Prostate gland (tissue), 2 donors: Measurements from ENCODE around the gene TIMMDC1. TPM values are rescaled to one million over a fixed set of nuclear protein-coding genes. Genes with fewer than 3 reads are reported as not detected.
"Not testable (repeated sequence)": the region's sequence is repeated elsewhere in the genome, so short reads cannot be mapped to it uniquely, and the experiment has no call there.

ENCODE experiments used
- DNase-seq: peaks from one replicate; pipeline ENCODE4 v3.0.0-alpha.2; 2019; ENCODE audit warnings: low spot score
- H3K27ac ChIP-seq, 2 donors: fragments of 200-600 bp; sonication (generic); 2 replicates each; pipeline ENCODE4 v1.5.1; 2017 to 2019
- H3K27me3 ChIP-seq: fragments of 200-600 bp; sonication (generic); replicated peaks from 2 replicates; pipeline ENCODE4 v1.5.1; 2019; ENCODE audit not compliant: insufficient read depth
- H3K36me3 ChIP-seq, 2 donors: fragments of 200-600 bp; sonication (generic); 1 replicate in 1 of 2; 2 replicates in 1 of 2; pipeline versions ENCODE4 v1.5.1 to v1.8.1; 2017 to 2019
- H3K4me1 ChIP-seq: fragments of 200-600 bp; sonication (generic); replicated peaks from 2 replicates; pipeline ENCODE4 v1.5.1; 2019
- H3K4me3 ChIP-seq, 2 donors: fragments of 200-600 bp; sonication (generic); 2 replicates each; pipeline ENCODE4 v1.5.1; 2017 to 2019
- H3K9me3 ChIP-seq: fragments of 200-600 bp; sonication (generic); 2 replicates; pipeline ENCODE4 v1.5.1; 2017
- CTCF ChIP-seq, 4 experiments: fragments of 200-600 bp in 2 of 4; fragments of 450-650 bp in 2 of 4; sonication (generic) in 2 of 4; IDR thresholded peaks; 1 replicate in 3 of 4; 2 replicates in 1 of 4; pipeline ENCODE4 v1.5.1; 2016 to 2019; ENCODE audit warnings: antibody characterized with exemption in 4 of 4, mild to moderate bottlenecking in 2 of 4, moderate library complexity in 2 of 4
- POLR2A ChIP-seq: fragments of 450-650 bp; IDR thresholded peaks from one replicate; pipeline ENCODE4 v1.6.1; 2016; ENCODE audit warnings: antibody characterized with exemption, mild to moderate bottlenecking
- POLR2AphosphoS5 ChIP-seq: sonication (generic); formaldehyde crosslinking; IDR thresholded peaks from one replicate; pipeline ENCODE4 v1.6.1; 2017; ENCODE audit warnings: antibody characterized with exemption
- WGBS: methylation state at CpG from one replicate; pipeline ENCODE4 v1.1.5; 2018; 5-methylcytosine and 5-hydroxymethylcytosine counted together
- intact Hi-C: fragments of 100-400 bp; cut with DNase I; formaldehyde crosslinking; loops from one replicate; pipeline ENCODE4 v1.14.2; 2022
- total RNA-seq, 2 donors: library from RNA; depleted of rRNA; stranded (reverse); fragments of >200 nt; gene quantifications; one replicate each; pipeline ENCODE4 v1.1.0, GENCODE V29; 2016

TIMMDC1 gene
- total RNA-seq, 2 donors from 2014 or later = 65.7 to 67.7 TPM

- Histone ChIP-seq H3K9me3 (no peaks in the 10 kb centered on the region), H3K4me3 (no peak overlapping the region), H3K4me1 (no peaks in the 10 kb centered on the region), H3K27ac (no peak overlapping the region), H3K36me3 (no peaks in the 10 kb centered on the region), H3K27me3 (no peaks in the 10 kb centered on the region)
- 88% methylated on average over 5 of the region's 5 CpGs for WGBS
- intact Hi-C loops = no loop called here
- TF ChIP-seq CTCF (IDR thresholded peaks at IDR 0.05) = no peak
- DNase-seq = no peak
Measured at GRCh38 chr3:119560160-119560559, 61.8 kb downstream of the TIMMDC1 start.

- DNase-seq = no peak
- TF ChIP-seq POLR2AphosphoS5 = no peak
- Histone ChIP-seq H3K9me3 (no peaks in the 10 kb centered on the region), H3K4me1 (no peaks in the 10 kb centered on the region), H3K27ac (no peak overlapping the region), H3K4me3 (no peak overlapping the region), H3K36me3 (no peaks in the 10 kb centered on the region), H3K27me3 (no peaks in the 10 kb centered on the region)
- 59% methylated on average over 6 of the region's 6 CpGs for WGBS
- intact Hi-C loops = no loop called here
Measured at GRCh38 chr3:119562307-119562961, 64.1 kb downstream of the TIMMDC1 start.

- intact Hi-C loops, H3K4me1 ChIP-seq, H3K27me3 ChIP-seq, DNase-seq, H3K36me3 ChIP-seq, H3K27ac ChIP-seq, H3K4me3 ChIP-seq, H3K9me3 ChIP-seq: not testable (repeated sequence)
- WGBS = 78% methylated on average over 2 of the region's 2 CpGs
Measured at GRCh38 chr3:119563334-119563733, 65.0 kb downstream of the TIMMDC1 start.

GRCh38 chr3:119569156-119569555, 70.8 kb downstream of the TIMMDC1 start:
- Histone ChIP-seq H3K27ac (no peak overlapping the region), H3K9me3 (no peaks in the 10 kb centered on the region), H3K36me3 (no peaks in the 10 kb centered on the region), H3K4me3 (no peak overlapping the region), H3K4me1 (no peaks in the 10 kb centered on the region), H3K27me3 (no peaks in the 10 kb centered on the region)
- DNase-seq = no peak
- WGBS = 95% methylated on average over 4 of the region's 4 CpGs
- intact Hi-C loops = no loop called here
- TF ChIP-seq POLR2A (no peak), CTCF (IDR thresholded peaks at IDR 0.05) (no peak), POLR2AphosphoS5 (no peak)

- Histone ChIP-seq H3K27me3 (no peaks in the 10 kb centered on the region), H3K27ac (no peak overlapping the region), H3K9me3 (no peaks in the 10 kb centered on the region), H3K36me3 (no peaks in the 10 kb centered on the region), H3K4me1 (no peaks in the 10 kb centered on the region), H3K4me3 (no peak overlapping the region)
- DNase-seq = no peak
- intact Hi-C loops = no loop called here
- WGBS = 76% methylated on average over 5 of the region's 5 CpGs
- TF ChIP-seq POLR2A (no peak), POLR2AphosphoS5 (no peak), CTCF (IDR thresholded peaks at IDR 0.05) (no peak)
Measured at GRCh38 chr3:119570229-119570628, 71.9 kb downstream of the TIMMDC1 start.

GRCh38 chr3:119571230-119571629, 72.9 kb downstream of the TIMMDC1 start:
- Histone ChIP-seq H3K27ac (no peak overlapping the region), H3K9me3 (no peaks in the 10 kb centered on the region), H3K36me3 (no peaks in the 10 kb centered on the region), H3K4me3 (no peak overlapping the region), H3K27me3 (no peaks in the 10 kb centered on the region), H3K4me1 (no peaks in the 10 kb centered on the region)
- no peak for DNase-seq
- no peak for TF ChIP-seq CTCF (IDR thresholded peaks at IDR 0.05)
- TF ChIP-seq POLR2AphosphoS5 = no peak
- TF ChIP-seq POLR2A = no peak
- intact Hi-C loops = no loop called here
- WGBS = 85% methylated on average over 1 of the region's 1 CpG
